Trophoblast cell (in vitro differentiated cells and primary cell): ENCODE data around the gene SDHAF1.
A peak's percentile ranks its signal among the peaks of the same experiment; 100 is the strongest.

Experiments
- DNase-seq, 2 donors: peaks; one replicate each; pipeline ENCODE4 v3.0.0-alpha.2; 2016
- H2AFZ ChIP-seq: 2 replicates; pipeline ENCODE4 v1.6.1; 2013; ENCODE audit warnings: low read length, moderate library complexity, mild to moderate bottlenecking; ENCODE audit not compliant: insufficient read depth, poor library complexity
- H2AK5ac ChIP-seq: 2 replicates; pipeline ENCODE4 v1.6.1; 2013; ENCODE audit warnings: mild to moderate bottlenecking, low read length
- H2BK120ac ChIP-seq: 2 replicates; pipeline ENCODE4 v1.6.1; 2013; ENCODE audit warnings: low read length, mild to moderate bottlenecking, moderate library complexity; ENCODE audit not compliant: insufficient read depth, poor library complexity
- H2BK12ac ChIP-seq: 2 replicates; pipeline ENCODE4 v1.6.1; 2013; ENCODE audit warnings: mild to moderate bottlenecking, low read length, moderate library complexity
- H2BK5ac ChIP-seq: 2 replicates; pipeline ENCODE4 v1.6.1; 2013; ENCODE audit warnings: low read length, low read depth, moderate library complexity, mild to moderate bottlenecking; ENCODE audit not compliant: poor library complexity
- H3K14ac ChIP-seq: 2 replicates; pipeline ENCODE4 v1.6.1; 2013; ENCODE audit warnings: mild to moderate bottlenecking, low read length
- H3K18ac ChIP-seq: 2 replicates; pipeline ENCODE4 v1.6.1; 2013; ENCODE audit warnings: mild to moderate bottlenecking, low read length
- H3K23ac ChIP-seq: 2 replicates; pipeline ENCODE4 v1.6.1; 2013; ENCODE audit warnings: low read length
- H3K27ac ChIP-seq: 2 replicates; pipeline ENCODE4 v1.5.1; 2013; ENCODE audit warnings: low read depth, mild to moderate bottlenecking, inconsistent platforms, low read length, moderate library complexity
- H3K27me3 ChIP-seq: 2 replicates; pipeline ENCODE4 v1.6.1; 2013; ENCODE audit warnings: inconsistent platforms, mild to moderate bottlenecking, low read length, moderate library complexity; ENCODE audit not compliant: insufficient read depth
- H3K36me3 ChIP-seq, 2 experiments: 1 replicate in 1 of 2; 2 replicates in 1 of 2; pipeline ENCODE4 v1.6.1; 2013; ENCODE audit warnings: low read length in 2 of 2, mild to moderate bottlenecking in 2 of 2, moderate library complexity in 1 of 2; ENCODE audit not compliant: insufficient read depth in 2 of 2, control insufficient read depth in 1 of 2
- H3K4ac ChIP-seq: 2 replicates; pipeline ENCODE4 v1.6.1; 2013; ENCODE audit warnings: low read depth, mild to moderate bottlenecking, low read length, moderate library complexity
- H3K4me1 ChIP-seq, 2 experiments: 1 replicate in 1 of 2; 2 replicates in 1 of 2; pipeline ENCODE4 v1.6.1; 2013; ENCODE audit warnings: low read length in 2 of 2, mild to moderate bottlenecking in 2 of 2, moderate library complexity in 1 of 2; ENCODE audit not compliant: insufficient read depth in 2 of 2, control insufficient read depth in 1 of 2
- H3K4me2 ChIP-seq: 2 replicates; pipeline ENCODE4 v1.6.1; 2013; ENCODE audit warnings: inconsistent platforms, mild to moderate bottlenecking, low read length, moderate library complexity
- H3K4me3 ChIP-seq: 2 replicates; pipeline ENCODE4 v1.5.1; 2013; ENCODE audit warnings: mild to moderate bottlenecking, low read depth, low read length, inconsistent platforms
- H3K79me1 ChIP-seq: one replicate; pipeline ENCODE4 v1.6.1; 2013; ENCODE audit warnings: low read length
- H3K79me2 ChIP-seq: 2 replicates; pipeline ENCODE4 v1.6.1; 2013; ENCODE audit warnings: low read length, mild to moderate bottlenecking; ENCODE audit not compliant: control insufficient read depth, insufficient read depth, poor library complexity
- H3K9ac ChIP-seq: 2 replicates; pipeline ENCODE4 v1.6.1; 2013; ENCODE audit warnings: mild to moderate bottlenecking, low read length
- H3K9me3 ChIP-seq: 2 replicates; pipeline ENCODE4 v1.6.1; 2013; ENCODE audit warnings: low read depth, mild to moderate bottlenecking, control low read depth, inconsistent platforms, low read length; ENCODE audit not compliant: insufficient read depth
- H4K12ac ChIP-seq: 2 replicates; pipeline ENCODE4 v1.6.1; 2013; ENCODE audit warnings: low read depth, mild to moderate bottlenecking, low read length, moderate library complexity
- H4K8ac ChIP-seq: 2 replicates; pipeline ENCODE4 v1.6.1; 2013; ENCODE audit warnings: low read depth, mild to moderate bottlenecking, low read length, moderate library complexity
- H4K91ac ChIP-seq: one replicate; pipeline ENCODE4 v1.6.1; 2013; ENCODE audit warnings: low read depth, mild to moderate bottlenecking, low read length, moderate library complexity
- WGBS: extraction: QIAGEN DNeasy Blood & Tissue Kit; methylation state at CpG from one replicate; pipeline ENCODE4 v1.1.7; 2013; ENCODE audit warnings: missing lambda C conversion rate; ENCODE audit not compliant: insufficient read length, insufficient coverage; ENCODE audit errors: extremely low coverage; 5-methylcytosine and 5-hydroxymethylcytosine counted together

Gene SDHAF1

GRCh38 chr19:35991731-35992450, 3.1 kb upstream of the SDHAF1 start:
- WGBS, result no CpG with 5 or more reads among the region's 7 CpGs

GRCh38 chr19:35992907-35993765, 1.9 kb upstream of the SDHAF1 start:
- Histone ChIP-seq H4K91ac (no peak overlapping the region), H3K36me3 (peaks cover 3 to 4% of the 10 kb centered on the region in 2 experiments), H3K4me3 (no peak overlapping the region), H3K4me2 (no peak overlapping the region), H2AK5ac (no peak overlapping the region), H3K4ac (no peak overlapping the region), H2AFZ (no peak overlapping the region), H3K79me2 (peaks cover 8% of the 10 kb centered on the region), H3K23ac (no peak overlapping the region), H3K27me3 (no peaks in the 10 kb centered on the region), H2BK5ac (no peak overlapping the region), H4K8ac (no peak overlapping the region), H3K14ac (no peak overlapping the region), H3K79me1 (peaks cover 11% of the 10 kb centered on the region), H3K9ac (no peak overlapping the region), H3K4me1 (peaks cover 12% of the 10 kb centered on the region in 2 experiments), H3K18ac (no peak overlapping the region), H2BK120ac (no peak overlapping the region), H2BK12ac (no peak overlapping the region), H3K9me3 (no peaks in the 10 kb centered on the region), H3K27ac (no peak overlapping the region), H4K12ac (no peak overlapping the region)
- DNase-seq, result peak; percentile 79 to 88
- WGBS, result no CpG with 5 or more reads among the region's 8 CpGs

More at GRCh38 chr19:35991731-35992450, 3.1 kb upstream of the SDHAF1 start:
- Histone ChIP-seq H3K79me1 (peaks cover 11% of the 10 kb centered on the region), H3K14ac (no peak overlapping the region), H3K4me1 (peaks cover 12% of the 10 kb centered on the region in 2 experiments), H4K12ac (no peak overlapping the region), H3K36me3 (peaks cover 0 to 4% of the 10 kb centered on the region in 2 experiments), H3K9me3 (no peaks in the 10 kb centered on the region), H3K27me3 (no peaks in the 10 kb centered on the region), H4K8ac (no peak overlapping the region), H3K4me3 (no peak overlapping the region), H2BK12ac (no peak overlapping the region), H2AFZ (no peak overlapping the region), H2BK120ac (no peak overlapping the region), H3K4me2 (no peak overlapping the region), H2BK5ac (no peak overlapping the region), H2AK5ac (no peak overlapping the region), H3K23ac (no peak overlapping the region), H3K27ac (no peak overlapping the region), H3K79me2 (peaks cover 8% of the 10 kb centered on the region), H4K91ac (no peak overlapping the region), H3K4ac (no peak overlapping the region), H3K9ac (no peak overlapping the region), H3K18ac (no peak overlapping the region)
- peak; percentile 73 to 84 for DNase-seq

GRCh38 chr19:35993923-35994598, 927 bp upstream of the SDHAF1 start:
- no peak overlapping the region for H3K14ac ChIP-seq
- no peak overlapping the region for H2BK12ac ChIP-seq
- no peak overlapping the region for H4K91ac ChIP-seq
- DNase-seq, result no peak
- H3K4ac ChIP-seq, result no peak overlapping the region
- H3K36me3 ChIP-seq, result peaks cover 3 to 7% of the 10 kb centered on the region in 2 experiments
- no CpG with 5 or more reads among the region's 49 CpGs for WGBS
- peaks cover 8% of the 10 kb centered on the region for H3K79me2 ChIP-seq
- H3K4me2 ChIP-seq, result no peak overlapping the region
- H3K27ac ChIP-seq, result no peak overlapping the region
- no peak overlapping the region for H2BK120ac ChIP-seq
- no peaks in the 10 kb centered on the region for H3K9me3 ChIP-seq
- no peak overlapping the region for H2BK5ac ChIP-seq
- no peak overlapping the region for H3K18ac ChIP-seq
- H3K79me1 ChIP-seq, result peaks cover 11% of the 10 kb centered on the region
- H3K9ac ChIP-seq, result no peak overlapping the region
- H2AFZ ChIP-seq, result no peak overlapping the region
- H4K12ac ChIP-seq, result peak overlapping the region; percentile 34
- H3K4me3 ChIP-seq, result no peak overlapping the region
- H4K8ac ChIP-seq, result peak overlapping the region; percentile 44
- H2AK5ac ChIP-seq, result no peak overlapping the region
- H3K27me3 ChIP-seq, result no peaks in the 10 kb centered on the region
- no peak overlapping the region for H3K23ac ChIP-seq
- peaks cover 12% of the 10 kb centered on the region in 2 experiments for H3K4me1 ChIP-seq

GRCh38 chr19:35996777-35997176, 1.8 kb downstream of the SDHAF1 start:
- Histone ChIP-seq H4K8ac (no peak overlapping the region), H2AK5ac (no peak overlapping the region), H3K79me2 (peaks cover 8% of the 10 kb centered on the region), H3K18ac (no peak overlapping the region), H2BK5ac (no peak overlapping the region), H3K9me3 (no peaks in the 10 kb centered on the region), H3K27me3 (no peaks in the 10 kb centered on the region), H3K4ac (no peak overlapping the region), H3K4me1 (peaks cover 12% of the 10 kb centered on the region in 2 experiments), H2AFZ (no peak overlapping the region), H4K91ac (no peak overlapping the region), H2BK120ac (no peak overlapping the region), H3K14ac (no peak overlapping the region), H2BK12ac (no peak overlapping the region), H3K9ac (no peak overlapping the region), H3K23ac (no peak overlapping the region), H3K4me3 (no peak overlapping the region), H3K79me1 (peaks cover 11% of the 10 kb centered on the region), H3K27ac (no peak overlapping the region), H3K36me3 (peaks cover 12% of the 10 kb centered on the region in 2 experiments), H4K12ac (no peak overlapping the region), H3K4me2 (no peak overlapping the region)
- no CpG with 5 or more reads among the region's 8 CpGs for WGBS
- no peak for DNase-seq
